SK-N-SH (cell line): ENCODE measurements around the gene PAAF1. TPM values are rescaled to one million over a fixed set of nuclear protein-coding genes. Genes with fewer than 3 reads are reported as not detected.
A peak's percentile ranks its signal among the peaks of the same experiment; 100 is the strongest.

Experiments used
- CTCF ChIA-PET: fragments of 300-600, 350-600 bp; formaldehyde crosslinking; extraction: SDS; loops from one replicate; lab custom pipeline; 2021; lab: Yijun Ruan, JAX
- POLR2A ChIA-PET: fragments of 350-600 bp; sonication (Branson Sonifier 250); formaldehyde crosslinking; extraction: SDS; loops from one replicate; lab custom pipeline; 2020; ENCODE audit warnings: antibody characterized with exemption, inconsistent platforms; lab: Yijun Ruan, JAX
- DNase-seq: peaks from one replicate; pipeline ENCODE4 v3.0.0; 2012
- H2AFZ ChIP-seq: fragments of 200-600 bp; sonication (generic); 2 replicates; pipeline ENCODE4 v1.8.1; 2016; ENCODE audit warnings: antibody characterized with exemption, mild to moderate bottlenecking, low read depth
- H3F3A ChIP-seq: fragments of 200-600 bp; sonication (generic); replicated peaks from 2 replicates; pipeline ENCODE3; 2016; ENCODE audit warnings: antibody characterized with exemption, mild to moderate bottlenecking; ENCODE audit not compliant: insufficient read depth
- H3K27ac ChIP-seq, 2 experiments: fragments of 200-500 bp in 1 of 2; fragments of 200-600 bp in 1 of 2; sonication (Bioruptor generic) in 1 of 2; sonication (generic), shearing (Covaris generic) in 1 of 2; 2 replicates each; pipeline versions ENCODE4 v1.5.1 to v1.6.1; 2014 to 2016; ENCODE audit warnings: low read depth in 2 of 2, inconsistent platforms in 1 of 2, low read length in 1 of 2, mild to moderate bottlenecking in 1 of 2, mixed read lengths in 1 of 2
- H3K27me3 ChIP-seq: fragments of 200-600 bp; sonication (generic), shearing (Covaris generic); 2 replicates; pipeline ENCODE4 v1.6.1; 2016; ENCODE audit warnings: mixed run types; ENCODE audit not compliant: insufficient read depth
- H3K36me3 ChIP-seq, 2 experiments: fragments of 200-500 bp in 1 of 2; fragments of 200-600 bp in 1 of 2; sonication (Bioruptor generic) in 1 of 2; sonication (generic) in 1 of 2; replicated peaks in 1 of 2; 2 replicates each; pipeline versions ENCODE3 to v1.5.1; 2014 to 2016; ENCODE audit warnings: low read length in 1 of 2, mild to moderate bottlenecking in 1 of 2; ENCODE audit not compliant: insufficient read depth in 2 of 2, control insufficient read depth in 1 of 2
- H3K4me1 ChIP-seq, 2 experiments: fragments of 200-500 bp in 1 of 2; fragments of 200-600 bp in 1 of 2; sonication (Bioruptor generic) in 1 of 2; sonication (generic), shearing (Covaris generic) in 1 of 2; 2 replicates each; pipeline versions ENCODE4 v1.5.1 to v1.6.1; 2014 to 2016; ENCODE audit warnings: low read depth in 1 of 2, low read length in 1 of 2, mixed run types in 1 of 2; ENCODE audit not compliant: insufficient read depth in 2 of 2, control insufficient read depth in 1 of 2
- H3K4me2 ChIP-seq: fragments of 200-600 bp; sonication (generic), shearing (Covaris generic); 2 replicates; pipeline ENCODE4 v1.6.1; 2017; ENCODE audit warnings: mixed run types
- H3K4me3 ChIP-seq, 2 experiments: fragments of 200-500 bp in 1 of 2; fragments of 200-600 bp in 1 of 2; sonication (Bioruptor generic) in 1 of 2; sonication (generic), shearing (Covaris generic) in 1 of 2; 2 replicates each; pipeline versions ENCODE4 v1.5.1 to v1.8.1; 2014 to 2016; ENCODE audit warnings: low read depth in 2 of 2, inconsistent platforms in 1 of 2, low read length in 1 of 2, mild to moderate bottlenecking in 1 of 2, mixed read lengths in 1 of 2, moderate library complexity in 1 of 2
- H3K79me2 ChIP-seq: fragments of 200-600 bp; sonication (generic); 2 replicates; pipeline ENCODE4 v1.8.1; 2017; ENCODE audit warnings: mild to moderate bottlenecking; ENCODE audit not compliant: insufficient read depth
- H3K9ac ChIP-seq: fragments of 200-600 bp; sonication (generic); 2 replicates; pipeline ENCODE4 v1.6.1; 2017; ENCODE audit warnings: mixed run types
- H3K9me2 ChIP-seq: fragments of 200-600 bp; sonication (generic); 2 replicates; pipeline ENCODE4 v1.6.1; 2017; ENCODE audit warnings: mixed run types
- H3K9me3 ChIP-seq: fragments of 200-600 bp; sonication (generic); 2 replicates; pipeline ENCODE4 v1.6.1; 2017; ENCODE audit warnings: mixed run types, mild to moderate bottlenecking, moderate library complexity
- H4K20me1 ChIP-seq: fragments of 200-600 bp; sonication (generic); 2 replicates; pipeline ENCODE4 v1.6.1; 2017; ENCODE audit warnings: mild to moderate bottlenecking, mixed run types; ENCODE audit not compliant: insufficient read depth
- CHD2 ChIP-seq: fragments of 150-350 bp; IDR thresholded peaks from 2 replicates; pipeline ENCODE4 v1.6.1; 2018; ENCODE audit warnings: low read length; ENCODE audit not compliant: partially characterized antibody
- ELF1 ChIP-seq: IDR thresholded peaks from 2 replicates; pipeline ENCODE4 v1.4.0; 2012
- EP300 ChIP-seq, 2 experiments: IDR thresholded peaks; 2 replicates each; pipeline versions ENCODE4 v1.4.0 to v1.6.1; 2012; ENCODE audit warnings: borderline replicate concordance in 1 of 2, low read depth in 1 of 2, low read length in 1 of 2
- EZH2phosphoT487 ChIP-seq: fragments of 200-600 bp; sonication (generic); IDR thresholded peaks from 2 replicates; pipeline ENCODE4 v1.6.1; 2017; ENCODE audit warnings: low read depth, mixed run types, mild to moderate bottlenecking, antibody characterized with exemption, moderate library complexity, borderline replicate concordance
- FOXJ3 ChIP-seq: sonication (generic); formaldehyde crosslinking; IDR thresholded peaks from 2 replicates; pipeline ENCODE4 v1.5.1; 2020; ENCODE audit warnings: mild to moderate bottlenecking, missing genetic modification reagents
- GABPA ChIP-seq: IDR thresholded peaks from 2 replicates; pipeline ENCODE4 v1.4.0; 2012; ENCODE audit warnings: low read depth, mild to moderate bottlenecking
- GATA2 ChIP-seq: sonication (generic); formaldehyde crosslinking; IDR thresholded peaks from 2 replicates; pipeline ENCODE4 v1.5.0; 2020; ENCODE audit warnings: mild to moderate bottlenecking, missing genetic modification reagents
- IRF3 ChIP-seq: fragments of 150-350 bp; IDR thresholded peaks from 2 replicates; pipeline ENCODE4 v1.6.1; 2016; ENCODE audit warnings: mild to moderate bottlenecking, low read depth, low read length
- MXI1 ChIP-seq: IDR thresholded peaks from 2 replicates; pipeline ENCODE4 v1.6.1; 2012; ENCODE audit warnings: mild to moderate bottlenecking, low read depth, low read length, improper control_type of control experiment
- NFIC ChIP-seq: IDR thresholded peaks from 2 replicates; pipeline ENCODE4 v1.4.0; 2012; ENCODE audit warnings: borderline replicate concordance
- NRF1 ChIP-seq: IDR thresholded peaks from 2 replicates; pipeline ENCODE4 v1.6.1; 2012; ENCODE audit warnings: low read depth, mild to moderate bottlenecking, low read length
- POLR2AphosphoS5 ChIP-seq: IDR thresholded peaks from 2 replicates; pipeline ENCODE4 v1.6.1; 2012; ENCODE audit warnings: low read depth, low read length
- RAD21 ChIP-seq: IDR thresholded peaks from 2 replicates; pipeline ENCODE4 v1.6.1; 2012; ENCODE audit warnings: mild to moderate bottlenecking, low read length
- RCOR1 ChIP-seq: fragments of 150-350 bp; IDR thresholded peaks from 2 replicates; pipeline ENCODE4 v1.6.1; 2017; ENCODE audit warnings: antibody characterized with exemption, low read length
- RFX5 ChIP-seq: IDR thresholded peaks from 2 replicates; pipeline ENCODE4 v1.6.1; 2012; ENCODE audit warnings: mild to moderate bottlenecking, improper control_type of control experiment, low read length
- SIN3A ChIP-seq: IDR thresholded peaks from 2 replicates; pipeline ENCODE4 v1.6.1; 2012; ENCODE audit warnings: low read depth, mild to moderate bottlenecking, low read length, moderate library complexity, borderline replicate concordance
- TAF1 ChIP-seq: IDR thresholded peaks from 2 replicates; pipeline ENCODE4 v1.6.1; 2012; ENCODE audit warnings: low read depth, mild to moderate bottlenecking, low read length, moderate library complexity, borderline replicate concordance
- TCF12 ChIP-seq: IDR thresholded peaks from 2 replicates; pipeline ENCODE4 v1.4.0; 2012
- TEAD4 ChIP-seq: IDR thresholded peaks from 2 replicates; pipeline ENCODE4 v1.4.0; 2012; ENCODE audit warnings: mild to moderate bottlenecking, borderline replicate concordance; ENCODE audit not compliant: insufficient read depth
- USF2 ChIP-seq: fragments of 150-350 bp; IDR thresholded peaks from 2 replicates; pipeline ENCODE4 v1.6.1; 2017; ENCODE audit warnings: antibody characterized with exemption, low read length, low read depth, borderline replicate concordance
- YY1 ChIP-seq: IDR thresholded peaks from 2 replicates; pipeline ENCODE4 v1.4.0; 2012; ENCODE audit warnings: low read depth, mild to moderate bottlenecking
- ZBTB33 ChIP-seq: IDR thresholded peaks from 2 replicates; pipeline ENCODE4 v1.4.0; 2012; ENCODE audit warnings: low read depth, borderline replicate concordance
- WGBS: methylation state at CpG from one replicate; pipeline ENCODE4 v1.1.6; 2017; ENCODE audit warnings: low lambda C conversion rate; 5-methylcytosine and 5-hydroxymethylcytosine counted together
- polyA plus RNA-seq, 3 experiments: library from polyadenylated mRNA; depleted of rRNA; stranded (reverse); fragments of >200 nt; gene quantifications; 2 replicates each; pipeline ENCODE4 v1.2.3, GENCODE V29; 2012
- TF ChIP-seq, protein P1 (sequence below): IDR thresholded peaks from 2 replicates; pipeline ENCODE4 v1.4.0; 2012; ENCODE audit warnings: low read depth, borderline replicate concordance
- TF ChIP-seq, protein P2 (sequence below): IDR thresholded peaks from 2 replicates; pipeline ENCODE4 v1.4.0; 2012; ENCODE audit warnings: low read depth
- TF ChIP-seq, protein P3 (sequence below): IDR thresholded peaks from 2 replicates; pipeline ENCODE4; 2012

The PAAF1 gene
- polyA plus RNA-seq (2012; rRNA removed): 23.2 and 26.0 TPM in 2 replicates
- polyA plus RNA-seq (2012; cell fraction: cytosol; rRNA removed): 25.2 and 25.5 TPM in 2 replicates
- 20.4 and 29.2 TPM in 2 replicates for polyA plus RNA-seq (2012; cell fraction: nucleus; rRNA removed)

- peak within 1 kb of the TSS; percentile 80 for H2AFZ ChIP-seq
- peak; percentile 96 for DNase-seq
- 1% methylated on average over 32 of the region's 57 CpGs for WGBS
- peaks cover 20 to 40% of the 10 kb centered on the region in 2 experiments for H3K36me3 ChIP-seq
- H3K9me2 ChIP-seq: no peaks in the 10 kb centered on the region
- H4K20me1 ChIP-seq: no peaks in the 10 kb centered on the region
- peak within 1 kb of the TSS; percentile 72 to 88 for H3K4me3 ChIP-seq
- peak within 1 kb of the TSS; percentile 79 to 94 for H3K27ac ChIP-seq
- peaks cover 56% of the 10 kb centered on the region for H3K79me2 ChIP-seq
- no peaks in the 10 kb centered on the region for H3K27me3 ChIP-seq
- H3F3A ChIP-seq: peaks cover 4% of the 10 kb centered on the region
- H3K9me3 ChIP-seq: no peaks in the 10 kb centered on the region
- ChIA-PET POLR2A (interaction anchor here (0.6 to 1.9 kb wide), 5 partner anchors 10 to 116 kb away, joined by 3 to 6 read pairs (median 5); partner anchors contain the start of genes MRPL48 and RAB6A), CTCF (interaction anchor here (1.4 kb wide), 1 partner anchor 55 kb away, joined by 3 read pairs; no protein-coding TSS in a partner anchor)
- H3K4me2 ChIP-seq: peak within 1 kb of the TSS; percentile 87
- peaks cover 0 to 4% of the 10 kb centered on the region in 2 experiments; a peak in 3 of 4 replicates for H3K4me1 ChIP-seq
- peak within 1 kb of the TSS; percentile 81 for H3K9ac ChIP-seq
- no peak for TF ChIP-seq FOXJ3 (CRISPR knock-in tag)
- TF ChIP-seq ELF1: peak; percentile 84
- peak; percentile 96 for TF ChIP-seq MXI1
- TF ChIP-seq CHD2: peak; percentile 58
- TF ChIP-seq, protein P1, sequence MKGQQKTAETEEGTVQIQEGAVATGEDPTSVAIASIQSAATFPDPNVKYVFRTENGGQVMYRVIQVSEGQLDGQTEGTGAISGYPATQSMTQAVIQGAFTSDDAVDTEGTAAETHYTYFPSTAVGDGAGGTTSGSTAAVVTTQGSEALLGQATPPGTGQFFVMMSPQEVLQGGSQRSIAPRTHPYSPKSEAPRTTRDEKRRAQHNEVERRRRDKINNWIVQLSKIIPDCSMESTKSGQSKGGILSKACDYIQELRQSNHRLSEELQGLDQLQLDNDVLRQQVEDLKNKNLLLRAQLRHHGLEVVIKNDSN: no peak
- no peak for TF ChIP-seq NFIC
- TF ChIP-seq EP300 (IDR thresholded peaks at IDR 0.05; ENCODE audit: borderline replicate concordance in 1 of 2, low read depth in 1 of 2, low read length in 1 of 2): no peak
- TF ChIP-seq YY1: peak; percentile 88
- 0 out of 2 replicates have a peak, but pooled peaks have one; percentile 16 for TF ChIP-seq RFX5
- TF ChIP-seq RAD21: 0 out of 2 replicates have a peak, but pooled peaks have one; percentile 1
- peak; percentile 73 for TF ChIP-seq TAF1
- TF ChIP-seq, protein P2, sequence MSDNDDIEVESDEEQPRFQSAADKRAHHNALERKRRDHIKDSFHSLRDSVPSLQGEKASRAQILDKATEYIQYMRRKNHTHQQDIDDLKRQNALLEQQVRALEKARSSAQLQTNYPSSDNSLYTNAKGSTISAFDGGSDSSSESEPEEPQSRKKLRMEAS: peak; percentile 96
- no peak; the same call in 1 of the 2 replicates for TF ChIP-seq RCOR1
- no peak for TF ChIP-seq TEAD4
- peak; percentile 60 for TF ChIP-seq NRF1
- no peak for TF ChIP-seq USF2
- no peak for TF ChIP-seq TCF12
- TF ChIP-seq, protein P3, sequence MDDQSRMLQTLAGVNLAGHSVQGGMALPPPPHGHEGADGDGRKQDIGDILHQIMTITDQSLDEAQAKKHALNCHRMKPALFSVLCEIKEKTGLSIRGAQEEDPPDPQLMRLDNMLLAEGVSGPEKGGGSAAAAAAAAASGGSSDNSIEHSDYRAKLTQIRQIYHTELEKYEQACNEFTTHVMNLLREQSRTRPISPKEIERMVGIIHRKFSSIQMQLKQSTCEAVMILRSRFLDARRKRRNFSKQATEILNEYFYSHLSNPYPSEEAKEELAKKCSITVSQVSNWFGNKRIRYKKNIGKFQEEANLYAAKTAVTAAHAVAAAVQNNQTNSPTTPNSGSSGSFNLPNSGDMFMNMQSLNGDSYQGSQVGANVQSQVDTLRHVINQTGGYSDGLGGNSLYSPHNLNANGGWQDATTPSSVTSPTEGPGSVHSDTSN: no peak
- TF ChIP-seq SIN3A: peak; percentile 16; the same call in 1 of the 2 replicates
- TF ChIP-seq IRF3: no peak
- peak; percentile 92 for TF ChIP-seq POLR2AphosphoS5
- TF ChIP-seq EZH2phosphoT487: no peak
- TF ChIP-seq ZBTB33: no peak
- no peak for TF ChIP-seq GATA2 (CRISPR knock-in tag)
- peak; percentile 94 for TF ChIP-seq GABPA
Measured at GRCh38 chr11:73876424-73877310, at the start of gene PAAF1, which contains the start of gene COA4. Gene PAAF1, plus strand, starts transcription at chr11:73876999. Its CDS starts 23 bp downstream, at chr11:73877022. Gene COA4, minus strand, starts transcription at chr11:73876846. Its CDS starts 3,468 bp downstream, at chr11:73873378.
